LNCAP (cell line): ENCODE results near the gene FBLN2.

Source experiments
- CTCF ChIP-seq: fragments of 450-650 bp; IDR thresholded peaks from 2 replicates; pipeline ENCODE4 v1.5.1; 2017; ENCODE audit warnings: mild to moderate bottlenecking

Gene FBLN2

GRCh38 chr3:13569641-13570390 lies 20.9 kb downstream of the FBLN2 start:
- no peak for TF ChIP-seq CTCF

- TF ChIP-seq CTCF: peak; percentile 17; the same call in 1 of the 2 replicates
Observed at GRCh38 chr3:13570391-13571194, 21.7 kb downstream of the FBLN2 start.

GRCh38 chr3:13571264-13571663 lies 22.3 kb downstream of the FBLN2 start:
- TF ChIP-seq CTCF: no peak

- TF ChIP-seq CTCF: no peak
Observed at GRCh38 chr3:13571831-13572750, 23.2 kb downstream of the FBLN2 start.

GRCh38 chr3:13572926-13573623 lies 24.1 kb downstream of the FBLN2 start:
- no peak for TF ChIP-seq CTCF

- no peak for TF ChIP-seq CTCF
Observed at GRCh38 chr3:13574083-13574797, 25.3 kb downstream of the FBLN2 start.
